GM18861 (cell line): ENCODE data around the gene CAV2.

ENCODE experiments used
- ATAC-seq: cut with Tn5 transposase; IDR thresholded peaks from one replicate; pipeline ENCODE4 v1.9.1; 2021; ENCODE audit not compliant: unreplicated experiment

CAV2 gene

DNA sequence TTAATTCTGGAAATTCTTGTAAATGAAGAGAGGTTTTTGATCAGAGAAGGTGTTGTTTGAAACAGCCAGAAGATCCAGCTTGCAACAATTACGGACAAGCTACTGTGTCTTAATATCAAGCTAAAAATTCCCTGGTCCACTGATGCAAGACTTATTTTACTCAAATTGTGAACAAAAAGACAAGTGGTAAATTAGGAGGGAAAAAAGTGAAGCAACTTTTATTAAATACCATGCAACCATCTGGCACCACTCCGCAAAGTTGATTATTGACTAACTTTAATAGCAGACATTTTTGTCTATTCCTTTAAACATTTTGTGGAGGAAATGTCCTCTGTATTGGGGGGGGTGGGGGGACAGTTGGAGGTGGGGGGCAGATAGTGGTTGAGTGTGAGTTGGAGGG is 5.1 kb upstream of the CAV2 start:
- ATAC-seq = no peak

- no peak for ATAC-seq
Observed at GRCh38 chr7:116495736-116496135, 3.8 kb upstream of the CAV2 start.

- no peak for ATAC-seq
Observed at GRCh38 chr7:116496653-116497052, 2.9 kb upstream of the CAV2 start.

DNA sequence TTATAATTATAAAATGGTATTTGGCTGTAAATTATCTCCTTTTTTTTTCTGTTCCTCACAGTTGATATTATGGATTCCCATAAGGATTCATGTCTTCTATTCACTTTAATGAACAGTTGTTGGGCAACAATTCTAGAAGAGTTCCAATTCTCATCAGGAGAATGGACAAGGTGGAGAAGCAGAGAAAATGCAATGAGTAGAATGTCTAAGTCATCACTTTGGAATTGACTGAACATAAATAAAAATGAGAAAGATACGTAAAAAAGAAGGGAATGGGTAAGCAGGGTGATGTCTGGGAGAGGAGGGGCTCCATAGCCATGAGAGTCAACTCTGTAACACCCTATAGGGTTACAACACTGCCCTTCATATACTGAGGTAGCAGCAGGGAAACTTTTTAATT is 1.8 kb upstream of the CAV2 start:
- ATAC-seq = no peak

GRCh38 chr7:116500078-116500853 is 728 bp downstream of the CAV2 start:
- ATAC-seq = no peak

DNA sequence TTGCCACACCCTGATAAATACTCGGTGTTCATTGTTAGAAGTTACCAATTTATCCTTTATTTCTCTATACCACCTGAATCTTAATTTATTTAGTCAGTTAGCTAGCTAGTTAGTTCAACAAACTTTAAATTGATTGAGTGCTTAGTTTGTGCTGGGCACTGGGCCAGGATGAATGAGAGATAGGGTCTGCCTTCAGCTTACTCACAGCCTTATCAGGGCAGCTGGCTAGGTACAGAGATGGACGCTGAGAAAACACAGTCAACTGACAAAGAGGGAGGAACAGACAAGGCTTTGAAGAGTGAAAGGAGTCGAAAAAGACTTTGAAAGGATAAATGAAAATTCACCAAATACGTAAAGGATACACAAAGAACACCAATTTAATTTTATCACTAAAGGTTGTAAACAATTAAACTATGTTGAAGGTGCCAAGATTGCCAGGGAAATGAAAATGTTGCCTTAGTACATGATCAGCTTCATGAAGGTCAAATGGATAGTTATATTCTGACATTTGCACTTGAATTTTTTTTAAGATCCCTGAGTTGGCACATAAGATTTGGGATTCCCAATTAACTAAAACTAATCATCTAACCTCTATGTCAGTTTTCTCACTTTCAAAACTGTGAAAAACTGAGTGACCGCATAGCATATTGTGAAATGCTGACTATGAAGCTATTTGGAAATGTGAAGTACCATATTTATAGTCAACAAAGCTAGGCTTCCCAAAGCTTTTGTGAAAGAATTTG is 2.1 kb downstream of the CAV2 start:
- ATAC-seq = no peak

- ATAC-seq = no peak
Observed at GRCh38 chr7:116502201-116503096, 2.9 kb downstream of the CAV2 start.

GRCh38 chr7:116503835-116504234 is 4.3 kb downstream of the CAV2 start:
- no peak for ATAC-seq

DNA sequence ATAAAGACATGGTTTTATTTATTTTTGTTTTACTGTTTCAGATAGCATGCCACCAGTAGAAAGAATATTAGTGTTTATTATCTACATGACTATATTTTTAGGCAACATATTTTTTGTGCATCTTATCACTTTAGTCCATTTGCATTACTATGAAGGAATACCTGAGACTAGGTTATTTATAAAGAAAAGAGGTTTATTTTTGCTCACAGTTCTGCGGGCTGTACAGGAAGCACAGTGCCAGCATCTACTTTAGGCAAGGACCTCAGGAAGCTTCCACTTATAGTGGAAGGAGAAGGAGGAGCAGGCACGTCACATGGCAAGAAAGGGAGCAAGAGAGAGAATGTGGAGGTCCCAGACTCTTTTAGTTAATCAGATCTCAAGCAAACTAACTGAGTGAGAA is 5.7 kb downstream of the CAV2 start:
- no peak for ATAC-seq

DNA sequence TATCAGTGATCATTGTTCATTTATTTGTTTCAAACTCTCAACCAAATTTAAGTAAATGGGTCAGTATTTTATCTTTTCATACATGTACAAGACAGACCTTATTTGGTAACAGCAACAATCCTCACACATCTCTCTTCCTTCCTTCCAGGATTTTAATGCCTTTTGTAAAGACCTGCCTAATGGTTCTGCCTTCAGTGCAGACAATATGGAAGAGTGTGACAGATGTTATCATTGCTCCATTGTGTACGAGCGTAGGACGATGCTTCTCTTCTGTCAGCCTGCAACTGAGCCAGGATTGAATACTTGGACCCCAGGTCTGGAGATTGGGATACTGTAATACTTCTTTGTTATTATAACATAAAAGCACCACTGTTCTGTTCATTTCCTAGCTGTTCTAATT is 6.3 kb downstream of the CAV2 start:
- no peak for ATAC-seq

DNA sequence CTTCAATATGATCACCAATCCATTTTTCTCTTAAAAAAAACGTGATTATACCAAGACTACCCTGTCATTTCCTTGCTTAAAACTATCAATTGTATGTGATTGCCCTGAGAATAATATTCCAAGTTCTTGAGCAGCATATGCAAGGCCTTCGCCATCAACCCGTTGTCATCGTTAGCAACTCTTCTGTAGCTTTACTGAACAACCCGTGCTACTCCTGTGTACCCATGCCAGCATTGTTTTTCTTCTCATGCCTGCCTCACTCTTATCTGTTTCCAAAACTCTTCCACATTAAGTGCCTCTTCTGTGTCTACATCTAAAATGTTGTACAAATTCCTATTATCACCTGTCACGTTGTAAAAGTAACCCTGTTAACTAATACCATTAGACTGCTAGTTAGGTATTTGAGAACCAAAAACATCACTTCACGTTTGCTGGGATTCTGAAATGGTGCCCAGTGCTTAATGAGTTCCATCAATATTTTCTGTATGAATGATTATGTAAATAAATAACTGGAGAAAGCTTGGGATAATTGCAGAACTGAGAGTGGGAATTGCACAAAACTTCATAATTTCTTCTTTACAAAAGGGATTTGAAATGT is 10.5 kb downstream of the CAV2 start:
- ATAC-seq = no peak

GRCh38 chr7:116510795-116511194 is 11.3 kb downstream of the CAV2 start:
- ATAC-seq = no peak

DNA sequence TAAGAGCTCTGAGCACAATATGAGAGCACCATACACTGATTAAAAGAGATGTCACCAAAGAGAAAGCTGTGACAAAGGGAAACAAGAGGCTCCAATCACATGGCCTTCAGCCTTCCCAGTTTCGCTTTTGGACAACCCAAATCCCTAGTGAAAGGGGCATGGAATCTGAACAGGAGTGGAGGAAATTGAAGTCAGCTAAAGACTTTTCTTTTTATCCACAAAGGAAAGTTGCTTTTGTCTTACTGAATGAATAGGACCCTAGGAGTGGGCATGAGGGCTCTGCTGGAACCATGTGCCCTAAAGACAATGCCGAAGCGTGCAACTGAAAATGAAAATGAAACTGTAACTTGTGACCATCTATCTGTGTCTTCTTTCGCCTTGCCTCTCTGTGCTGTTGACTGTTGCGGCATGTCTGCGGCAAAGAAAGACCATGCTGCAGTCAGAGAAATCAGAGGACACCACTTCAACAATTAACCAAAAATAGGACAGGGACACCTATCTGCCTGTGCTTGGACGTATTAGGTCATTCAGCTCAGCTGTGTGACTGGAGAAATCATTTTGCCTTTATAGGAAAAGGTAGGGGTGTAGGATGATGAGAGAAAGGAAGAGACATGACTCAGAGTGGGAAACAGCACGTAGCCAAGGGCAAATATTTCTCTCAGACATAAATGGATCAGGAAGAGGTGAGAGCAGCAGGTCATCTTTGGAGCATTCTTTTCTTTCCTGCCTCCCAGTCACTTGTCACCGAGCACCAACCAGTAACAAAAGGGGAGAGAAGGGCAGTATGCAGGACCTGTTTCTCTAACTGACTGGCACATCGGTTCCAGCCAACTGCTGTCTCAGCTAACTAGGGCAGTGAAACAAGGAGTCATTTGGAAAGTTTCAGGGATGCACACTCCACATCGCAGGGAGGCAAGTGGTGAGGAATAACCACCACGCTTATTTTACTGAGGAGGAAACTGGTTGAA is 12.3 kb downstream of the CAV2 start:
- peak; percentile 99 for ATAC-seq

GRCh38 chr7:116512520-116513188 is 13.1 kb downstream of the CAV2 start:
- ATAC-seq = no peak

- no peak for ATAC-seq
Observed at GRCh38 chr7:116515584-116515983, 16.0 kb downstream of the CAV2 start.

DNA sequence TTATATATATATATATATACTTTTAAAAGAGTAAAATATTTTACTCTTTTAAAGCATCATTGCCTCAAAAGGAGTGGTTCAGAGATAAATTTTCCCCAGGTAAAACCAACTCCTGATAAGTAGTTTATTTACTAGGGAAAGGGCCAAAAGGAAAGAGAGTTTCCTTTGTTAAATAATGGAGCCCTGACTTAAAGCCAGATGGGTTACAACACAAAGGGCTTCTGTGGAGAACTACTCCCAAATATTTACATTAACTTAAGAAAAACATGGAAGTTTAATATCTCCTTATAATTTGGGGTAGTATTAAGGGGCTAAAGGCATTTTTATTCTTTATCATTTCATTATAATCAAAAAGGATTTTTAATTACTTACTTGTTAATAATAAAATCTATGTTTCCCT is 16.8 kb downstream of the CAV2 start:
- no peak for ATAC-seq

DNA sequence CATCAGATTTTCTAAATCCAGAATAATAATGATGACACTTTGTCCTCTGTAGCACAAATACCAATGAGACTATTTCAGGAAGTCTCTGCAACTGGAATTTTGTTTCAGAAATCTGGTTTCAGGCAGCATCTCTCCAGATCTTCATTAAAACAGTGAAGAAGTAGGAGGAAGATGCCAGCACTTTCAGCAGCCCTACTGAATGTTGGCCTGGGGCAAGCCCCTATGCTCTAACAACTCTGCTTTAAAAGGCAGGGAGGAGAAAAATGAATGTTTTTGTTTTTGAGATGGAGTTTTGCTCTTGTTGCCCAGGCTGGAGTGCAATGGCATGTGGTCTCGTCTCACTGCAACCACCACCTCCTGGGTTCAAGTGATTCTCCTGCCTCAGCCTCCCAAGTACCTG is 18.1 kb downstream of the CAV2 start:
- ATAC-seq = no peak

- ATAC-seq = no peak
Observed at GRCh38 chr7:116518961-116519360, 19.4 kb downstream of the CAV2 start.

DNA sequence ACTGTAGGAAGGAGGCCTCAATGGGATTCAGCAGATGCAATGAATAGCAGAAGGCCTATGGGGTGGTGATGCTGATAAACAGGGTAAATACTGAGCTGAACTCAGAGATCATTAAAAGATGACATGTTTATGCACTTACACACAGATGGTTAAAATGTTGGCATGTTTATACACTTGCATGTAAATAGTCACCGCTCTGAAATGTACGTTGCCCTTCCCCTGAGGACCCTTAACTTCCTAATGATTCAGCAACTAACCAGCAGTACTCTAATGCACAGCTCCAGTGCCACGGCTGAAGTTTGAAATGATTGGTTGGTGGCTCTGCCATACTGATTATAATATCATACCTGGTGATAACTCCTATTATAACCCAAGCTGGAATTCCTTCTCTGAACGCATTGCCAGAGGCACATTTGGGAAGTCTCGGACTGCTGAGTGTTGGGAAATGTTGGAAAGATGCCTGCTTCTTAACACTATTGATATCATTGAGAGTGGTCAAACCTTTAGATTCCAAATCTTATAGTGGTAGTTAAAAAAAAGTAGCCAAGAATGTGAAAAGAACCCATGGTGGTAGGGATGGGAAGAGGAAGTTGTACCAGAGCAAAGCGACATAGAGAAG is 21.6 kb downstream of the CAV2 start:
- ATAC-seq = no peak
